NCI-H82 treated with DMSO at 0.1 percent for 48 hours (cell line): ENCODE data around the gene HCFC1R1.

Experiments used
- DNase-seq: peaks from one replicate; lab custom pipeline; 2025; ENCODE audit not compliant: unreplicated experiment; lab: John Stamatoyannopoulos, UW

Gene HCFC1R1

DNA sequence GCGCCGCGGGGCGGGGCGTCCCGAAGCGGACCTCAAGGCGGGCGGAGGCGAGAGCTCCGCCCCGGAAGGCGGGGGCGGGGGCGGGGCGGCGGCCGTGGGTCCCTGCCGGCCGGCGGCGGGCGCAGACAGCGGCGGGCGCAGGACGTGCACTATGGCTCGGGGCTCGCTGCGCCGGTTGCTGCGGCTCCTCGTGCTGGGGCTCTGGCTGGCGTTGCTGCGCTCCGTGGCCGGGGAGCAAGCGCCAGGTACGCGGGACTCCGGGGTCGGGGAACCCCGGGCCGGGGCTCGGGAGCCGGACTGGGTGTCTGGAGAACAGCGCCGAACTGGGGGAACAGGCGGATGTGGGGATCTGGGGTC, 3.5 kb downstream of the HCFC1R1 start, which contains the start of gene TNFRSF12A:
TNFRSF12A (plus strand) TSS at position 122 of the 357 bp plus-strand sequence; CDS start at position 152, 30 bp downstream.
- no peak for DNase-seq

DNA sequence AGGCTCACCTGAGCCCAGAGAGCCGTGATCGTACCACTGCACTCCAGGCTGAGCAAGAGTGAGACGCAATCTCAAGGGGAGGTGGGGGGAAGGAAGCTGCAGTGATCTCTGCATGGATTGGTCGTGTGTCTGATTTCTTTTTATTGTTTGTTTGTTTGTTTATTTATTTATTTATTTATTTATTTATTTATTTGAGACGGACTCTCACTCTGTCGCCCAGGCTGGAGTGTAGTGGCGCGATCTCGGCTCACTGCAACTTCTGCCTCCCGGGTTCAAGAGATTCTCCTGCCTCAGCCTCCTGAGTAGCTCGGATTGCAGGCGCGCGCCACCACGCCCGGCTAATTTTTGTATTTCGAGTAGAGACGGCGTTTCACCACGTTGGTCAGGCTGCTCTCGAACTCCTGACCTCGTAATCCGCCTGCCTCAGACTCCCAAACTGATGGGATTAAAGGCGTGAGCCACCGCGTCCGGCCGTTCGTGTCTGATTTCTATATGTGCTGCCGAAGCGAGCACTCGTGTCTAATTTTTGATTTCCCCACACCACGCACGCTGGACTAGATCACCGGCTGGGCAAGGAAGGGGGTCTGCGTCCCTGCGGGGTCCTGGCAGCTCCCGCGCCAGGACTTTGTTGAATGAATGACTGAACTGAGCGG, 4.0 kb downstream of the HCFC1R1 start:
- peak; percentile 49 for DNase-seq

DNA sequence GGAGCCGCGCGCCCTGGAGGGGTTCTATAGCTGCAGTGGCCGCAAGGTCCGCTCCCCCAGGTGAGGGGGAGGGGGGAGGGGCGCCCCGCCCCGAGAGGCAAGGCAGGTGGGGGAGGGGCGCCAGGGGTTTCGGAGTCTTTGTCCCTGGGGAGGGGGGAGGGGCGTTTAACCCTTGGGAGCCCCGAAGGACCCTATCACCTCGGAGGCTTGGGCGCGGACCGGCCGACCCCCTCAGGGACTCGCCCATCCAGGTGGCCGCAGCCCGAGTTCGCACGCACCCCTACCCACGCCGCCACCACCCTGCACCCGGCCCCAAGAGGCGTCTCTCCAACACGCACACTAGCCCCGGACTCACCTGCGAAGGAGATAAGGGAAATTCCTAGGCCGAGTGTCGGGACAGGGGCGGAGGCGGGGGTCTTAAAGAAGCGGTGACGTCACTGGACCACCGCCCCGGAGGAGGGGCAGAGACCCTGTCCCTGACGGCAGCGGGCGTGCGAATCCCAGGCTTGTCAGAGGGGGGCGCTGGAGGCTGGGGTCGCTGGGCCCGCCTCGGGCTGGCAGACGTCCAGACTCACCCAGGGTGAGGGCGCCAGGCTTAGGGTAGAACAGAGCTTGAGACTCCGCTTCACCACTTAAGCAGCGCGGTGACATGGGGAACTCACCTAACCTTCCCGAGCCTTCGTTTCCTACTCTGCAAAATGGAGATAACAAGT, 5.8 kb downstream of the HCFC1R1 start, which contains the start of gene CLDN6:
CLDN6 (minus strand) TSS at position 390 of the 713 bp plus-strand sequence. CDS start 2,162 bp downstream, outside the sequence.
- peak; percentile 23 for DNase-seq

DNA sequence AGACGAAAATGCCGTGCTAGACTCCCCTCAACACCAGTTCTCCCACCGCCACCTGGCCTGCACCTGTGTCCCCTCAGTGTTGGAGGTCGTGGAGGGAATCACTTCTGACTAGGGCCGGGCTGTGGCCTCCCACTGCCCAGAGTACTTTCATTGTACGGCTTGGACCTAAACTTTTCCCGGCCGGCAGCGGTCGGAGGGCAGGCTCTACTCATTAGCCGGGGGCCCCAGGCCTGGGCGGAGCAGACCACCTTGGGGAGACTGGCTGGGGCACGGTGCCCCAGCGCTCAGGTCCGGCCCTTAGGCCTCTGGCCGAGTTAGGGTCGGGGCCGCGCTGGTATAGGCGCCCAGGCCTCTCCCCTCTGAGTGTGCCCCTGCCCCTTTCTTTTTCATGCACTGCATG, 6.4 kb downstream of the HCFC1R1 start:
- no peak for DNase-seq

- no peak for DNase-seq
Observed at GRCh38 chr16:3015865-3016521, 7.7 kb downstream of the HCFC1R1 start.

DNA sequence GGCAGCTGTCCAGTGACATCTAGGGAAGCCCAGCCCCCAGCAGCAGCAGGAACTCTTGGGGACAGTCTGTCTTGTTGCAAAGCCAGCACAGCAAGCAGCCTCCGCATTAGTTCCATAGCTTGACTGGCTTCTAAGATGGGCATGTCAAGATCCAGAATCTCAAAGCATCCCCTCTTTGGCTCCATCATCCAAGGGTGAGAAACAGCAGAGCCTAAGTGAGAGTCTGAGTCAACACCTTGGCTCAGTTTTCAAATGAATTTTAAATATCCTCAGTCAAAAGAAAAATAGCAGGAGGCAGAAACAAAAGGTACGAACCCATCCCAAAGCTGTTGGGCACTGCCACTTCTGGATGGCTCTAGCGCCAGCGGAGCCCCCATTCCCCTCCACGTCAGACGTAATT, 8.8 kb downstream of the HCFC1R1 start:
- no peak for DNase-seq

- no peak for DNase-seq
Observed at GRCh38 chr16:3013998-3014690, 9.6 kb downstream of the HCFC1R1 start.

- no peak for DNase-seq
Observed at GRCh38 chr16:3013491-3013951, 10.2 kb downstream of the HCFC1R1 start.

GRCh38 chr16:3012828-3013420, 10.8 kb downstream of the HCFC1R1 start, which contains the start of gene CLDN9:
Gene CLDN9, plus strand, starts transcription at chr16:3012923. Its CDS starts 440 bp downstream, at chr16:3013363.
- DNase-seq = no peak

- DNase-seq = no peak
Observed at GRCh38 chr16:3012246-3012645, 11.5 kb downstream of the HCFC1R1 start.

DNA sequence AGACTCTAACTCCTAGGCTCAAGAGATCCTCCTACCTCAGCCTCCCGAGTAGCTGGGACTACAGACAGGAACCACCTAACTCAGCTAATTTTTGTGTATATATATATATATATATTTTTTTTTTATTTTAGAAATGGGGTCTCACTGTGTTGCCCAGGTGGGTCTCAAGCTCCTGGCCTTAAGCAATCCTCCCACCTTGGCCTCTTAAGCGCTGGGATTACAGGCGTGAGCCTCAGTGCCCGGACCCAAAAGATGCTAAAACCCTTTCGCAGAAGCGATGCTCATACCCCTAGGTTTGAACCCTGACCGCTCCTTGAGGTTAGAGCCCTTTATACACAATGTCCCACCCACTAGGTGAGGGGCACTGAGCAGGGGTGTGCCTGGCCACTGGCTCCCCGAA, 13.2 kb downstream of the HCFC1R1 start:
- DNase-seq = no peak

DNA sequence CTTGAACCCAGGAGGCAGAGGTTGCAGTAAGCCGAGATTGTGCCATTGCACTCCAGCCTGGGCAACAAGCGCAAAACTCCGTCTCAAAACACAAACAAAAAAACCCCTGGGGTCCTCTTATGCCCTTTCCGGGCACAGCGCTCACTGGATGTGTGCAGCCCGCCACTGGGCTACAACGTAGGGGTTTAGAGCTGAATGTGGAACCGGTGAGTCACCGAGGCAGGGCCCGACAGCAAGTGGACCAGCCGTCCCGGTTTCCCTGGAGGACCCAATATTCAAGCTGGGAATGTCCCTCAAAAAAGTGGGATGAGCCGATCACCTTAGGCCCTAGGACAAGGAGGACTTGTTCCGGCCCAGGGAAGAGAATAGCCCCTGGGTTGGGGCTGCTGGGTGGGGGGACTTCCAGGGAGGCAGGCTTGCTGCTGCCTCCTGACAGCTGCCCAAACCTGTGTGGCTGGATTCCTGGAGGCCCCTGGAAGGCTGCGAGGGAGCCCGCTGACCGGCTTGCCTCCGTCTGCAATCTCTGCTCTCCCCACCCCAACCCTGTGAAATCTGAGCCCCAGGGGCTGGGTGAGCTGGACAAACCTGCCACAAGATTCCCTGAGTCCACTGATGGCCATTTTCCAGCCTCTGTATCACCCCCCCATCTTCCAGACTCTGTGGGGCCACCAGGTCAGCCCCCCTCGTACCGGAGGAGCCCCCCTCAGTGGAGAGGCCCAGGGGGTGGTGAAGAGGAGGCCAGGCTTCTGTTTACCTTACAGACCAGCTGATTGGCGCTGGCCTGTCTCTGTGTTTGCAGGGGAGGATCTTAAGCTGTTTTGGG, 14.0 kb downstream of the HCFC1R1 start:
- DNase-seq = no peak

DNA sequence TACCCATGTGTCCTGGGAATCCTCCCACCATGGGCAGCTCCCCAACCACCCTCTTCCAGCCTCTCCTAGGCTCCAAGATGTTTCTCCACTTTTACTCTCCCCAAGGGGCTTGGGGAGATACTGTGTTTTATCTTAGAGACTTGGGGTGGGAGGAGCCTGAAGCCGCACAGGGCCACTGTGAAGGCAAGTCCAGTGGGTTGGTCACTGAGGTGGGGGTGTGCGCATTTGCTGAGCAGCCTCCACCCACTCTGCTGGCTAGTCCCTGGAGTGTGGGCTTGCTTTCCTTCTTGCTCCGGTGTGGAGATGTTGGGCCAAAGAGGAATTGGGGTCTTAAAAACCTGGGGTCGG, 15.1 kb downstream of the HCFC1R1 start:
- no peak for DNase-seq

GRCh38 chr16:3007957-3008689, 15.6 kb downstream of the HCFC1R1 start:
- DNase-seq = no peak

GRCh38 chr16:3007059-3007956, 16.4 kb downstream of the HCFC1R1 start:
- no peak for DNase-seq

GRCh38 chr16:3004781-3005284, 18.9 kb downstream of the HCFC1R1 start:
- DNase-seq = no peak

- DNase-seq = no peak
Observed at GRCh38 chr16:3004319-3004718, 19.4 kb downstream of the HCFC1R1 start.

DNA sequence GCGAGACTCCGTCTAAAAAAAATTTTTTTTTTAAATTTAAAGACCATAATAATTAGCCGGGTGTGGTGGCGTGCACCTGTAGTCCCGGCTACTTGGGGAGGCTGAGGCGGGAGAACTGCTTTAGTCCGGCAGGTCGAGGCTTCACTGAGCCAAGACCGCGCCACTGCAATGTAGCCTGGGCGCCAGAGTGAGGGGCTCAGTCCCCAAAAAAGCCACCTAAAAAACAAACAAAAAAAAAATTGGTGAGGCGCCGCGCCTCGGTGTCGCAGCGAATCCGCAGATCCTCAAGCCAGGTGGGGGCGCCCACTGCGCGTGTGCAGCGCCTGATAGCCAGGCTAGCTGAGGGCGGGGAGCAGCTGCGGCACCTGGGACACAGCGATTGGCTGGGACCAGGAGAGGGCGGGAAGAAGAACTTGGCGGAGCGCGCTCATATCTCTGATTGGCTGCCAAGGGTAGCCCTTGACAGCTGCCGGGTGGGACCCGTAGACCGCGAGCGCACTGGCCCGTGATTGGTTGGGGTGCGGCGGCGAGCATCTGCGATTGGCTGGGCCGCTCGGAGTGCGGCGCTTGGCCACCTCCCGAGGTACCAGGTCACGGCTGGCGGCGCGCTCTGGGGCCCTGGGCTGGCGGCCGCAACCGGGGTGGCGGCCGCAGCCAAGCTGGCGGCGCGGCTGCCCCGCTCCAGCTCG, 20.0 kb downstream of the HCFC1R1 start:
- DNase-seq = peak; percentile 97
